Astrocyte of the spinal cord (primary cell): ENCODE data around the gene REV3L.

Experiments used
- DNase-seq: peaks from one replicate; pipeline ENCODE4 v3.0.0; 2011; ENCODE audit warnings: low read depth, low spot score
- H3K4me3 ChIP-seq: 2 replicates; pipeline ENCODE4 v1.5.1; 2011; ENCODE audit warnings: low read depth, mild to moderate bottlenecking, low read length, moderate library complexity
- in situ Hi-C: cut with HindIII; loops from 2 replicates; pipeline ENCODE4 v1.10.0; 2017; ENCODE audit warnings: low sequenced_read_pairs
- TF ChIP-seq, protein P1 (sequence below): IDR thresholded peaks from 2 replicates; pipeline ENCODE4 v1.5.1; 2012; ENCODE audit warnings: low read depth, mild to moderate bottlenecking, low read length, inconsistent platforms

Gene REV3L

DNA sequence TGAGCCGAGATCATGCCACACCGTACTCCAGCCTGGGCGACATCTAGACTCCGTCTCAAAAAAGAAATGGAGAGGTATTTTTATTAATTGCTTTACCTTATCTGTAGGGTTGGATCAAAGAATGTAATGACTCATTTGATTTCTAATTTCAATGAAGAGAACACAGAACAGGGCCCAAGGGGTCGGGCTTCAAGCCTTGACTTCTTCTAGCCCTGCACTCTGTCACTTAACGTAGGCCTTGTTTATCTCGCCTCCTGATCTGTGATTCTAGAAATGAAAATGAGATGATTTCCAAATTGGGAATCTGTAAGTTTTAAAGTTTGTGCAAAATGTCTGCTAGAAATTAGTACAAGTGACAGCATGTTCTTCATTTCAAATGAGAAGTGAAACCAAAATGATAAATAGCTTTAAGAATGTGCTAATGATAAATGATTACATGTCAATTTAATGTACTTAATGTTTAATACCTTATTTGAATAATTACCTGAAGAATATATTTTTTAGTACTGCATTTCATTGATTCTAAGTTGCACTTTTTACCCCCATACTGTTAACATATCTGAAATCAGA is 215.2 kb downstream of the REV3L start:
- TF ChIP-seq, protein P1, sequence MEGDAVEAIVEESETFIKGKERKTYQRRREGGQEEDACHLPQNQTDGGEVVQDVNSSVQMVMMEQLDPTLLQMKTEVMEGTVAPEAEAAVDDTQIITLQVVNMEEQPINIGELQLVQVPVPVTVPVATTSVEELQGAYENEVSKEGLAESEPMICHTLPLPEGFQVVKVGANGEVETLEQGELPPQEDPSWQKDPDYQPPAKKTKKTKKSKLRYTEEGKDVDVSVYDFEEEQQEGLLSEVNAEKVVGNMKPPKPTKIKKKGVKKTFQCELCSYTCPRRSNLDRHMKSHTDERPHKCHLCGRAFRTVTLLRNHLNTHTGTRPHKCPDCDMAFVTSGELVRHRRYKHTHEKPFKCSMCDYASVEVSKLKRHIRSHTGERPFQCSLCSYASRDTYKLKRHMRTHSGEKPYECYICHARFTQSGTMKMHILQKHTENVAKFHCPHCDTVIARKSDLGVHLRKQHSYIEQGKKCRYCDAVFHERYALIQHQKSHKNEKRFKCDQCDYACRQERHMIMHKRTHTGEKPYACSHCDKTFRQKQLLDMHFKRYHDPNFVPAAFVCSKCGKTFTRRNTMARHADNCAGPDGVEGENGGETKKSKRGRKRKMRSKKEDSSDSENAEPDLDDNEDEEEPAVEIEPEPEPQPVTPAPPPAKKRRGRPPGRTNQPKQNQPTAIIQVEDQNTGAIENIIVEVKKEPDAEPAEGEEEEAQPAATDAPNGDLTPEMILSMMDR: no peak
- DNase-seq: no peak
- H3K4me3 ChIP-seq: no peak overlapping the region
- in situ Hi-C loops: no loop called here

DNA sequence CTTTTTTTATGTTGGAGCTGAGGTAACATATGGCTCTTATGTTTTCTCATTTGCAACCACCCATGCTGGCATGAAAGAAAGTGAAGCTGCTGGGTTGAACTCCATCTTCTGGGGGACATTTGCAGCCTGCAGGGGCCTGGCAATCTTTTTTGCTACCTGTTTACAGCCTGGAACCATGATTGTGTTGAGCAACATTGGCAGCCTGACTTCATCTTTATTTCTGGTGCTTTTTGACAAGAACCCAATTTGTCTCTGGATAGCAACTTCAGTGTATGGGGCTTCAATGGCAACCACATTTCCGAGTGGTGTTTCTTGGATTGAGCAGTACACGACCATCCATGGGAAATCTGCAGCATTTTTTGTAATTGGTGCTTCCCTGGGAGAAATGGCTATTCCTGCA is 216.7 kb downstream of the REV3L start:
- TF ChIP-seq, protein P1: no peak
- DNase-seq: no peak
- no peak overlapping the region for H3K4me3 ChIP-seq
- in situ Hi-C loops: no loop called here

DNA sequence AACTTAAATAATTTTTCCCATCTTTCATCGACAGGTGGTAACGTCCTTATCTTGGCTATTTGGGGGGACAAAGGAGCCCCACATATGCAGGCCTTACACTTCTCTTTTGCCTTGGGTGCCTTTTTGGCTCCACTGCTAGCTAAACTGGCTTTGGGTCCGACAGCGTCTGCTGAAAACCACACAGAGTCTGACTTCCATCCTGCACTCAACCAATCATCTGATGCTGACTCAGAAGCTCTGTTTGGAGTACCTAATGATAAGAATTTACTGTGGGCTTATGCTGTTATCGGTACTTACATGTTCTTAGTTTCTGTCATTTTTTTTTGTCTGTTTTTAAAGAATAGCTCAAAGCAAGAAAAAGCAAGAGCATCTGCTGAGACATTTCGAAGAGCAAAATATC is 217.2 kb downstream of the REV3L start:
- in situ Hi-C loops: no loop called here
- TF ChIP-seq, protein P1: no peak
- DNase-seq: peak; percentile 17
- no peak overlapping the region for H3K4me3 ChIP-seq

DNA sequence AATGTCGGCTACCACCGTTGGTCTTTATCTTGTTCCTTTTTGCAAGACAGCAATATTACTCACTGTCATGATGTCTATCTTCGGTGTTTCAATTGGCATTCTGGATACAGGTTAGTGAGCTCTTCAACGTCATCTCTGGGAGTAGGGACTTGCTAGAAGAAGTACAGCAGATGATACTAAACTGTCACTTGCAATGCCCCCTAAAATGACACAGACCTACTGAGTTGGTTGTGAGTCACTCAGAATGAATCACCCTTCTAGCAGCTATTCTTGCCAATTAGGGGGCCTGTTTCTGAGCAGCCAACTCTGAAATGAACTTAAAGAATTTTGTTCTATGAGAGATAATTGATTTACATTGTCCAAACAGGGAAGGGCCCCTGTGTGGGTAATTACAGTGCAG is 219.2 kb downstream of the REV3L start:
- TF ChIP-seq, protein P1: no peak
- peak; percentile 71 for DNase-seq
- in situ Hi-C loops: no loop called here
- H3K4me3 ChIP-seq: no peak overlapping the region

DNA sequence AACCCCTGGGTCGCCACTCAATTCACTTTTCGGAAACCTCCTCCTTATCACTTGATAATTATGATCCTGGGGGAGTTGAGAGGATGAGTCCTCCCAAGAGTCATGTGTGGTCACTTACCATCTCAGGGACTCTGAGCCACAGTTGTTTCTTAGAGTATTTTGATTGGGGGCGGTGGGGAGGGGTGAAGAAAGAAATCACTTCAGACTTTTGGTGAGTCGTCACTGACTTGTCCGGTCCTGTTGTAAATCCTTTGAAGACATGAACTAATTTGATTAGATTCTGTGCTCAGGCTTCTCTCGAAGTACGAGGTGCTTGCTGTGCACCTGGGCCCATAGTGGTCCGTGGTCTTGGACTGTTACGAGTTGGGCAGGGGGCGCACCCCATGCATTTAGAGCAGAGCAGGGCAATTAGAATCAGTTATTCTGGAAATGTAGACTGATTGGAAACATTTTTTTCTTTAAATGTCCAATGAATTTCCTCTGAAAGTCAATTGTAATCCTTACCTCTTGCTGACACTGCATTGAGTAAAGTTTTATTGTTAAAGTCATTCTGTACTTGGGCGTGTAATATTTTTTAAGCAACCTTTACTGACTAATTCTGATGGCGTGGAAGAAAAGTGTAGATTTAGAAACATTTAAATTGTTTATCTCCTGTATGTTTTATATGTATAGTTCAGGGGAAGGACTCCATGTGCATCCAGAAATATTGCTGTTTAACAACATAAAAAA is 222.3 kb downstream of the REV3L start:
- in situ Hi-C loops: no loop called here
- H3K4me3 ChIP-seq: no peak overlapping the region
- no peak for DNase-seq
- TF ChIP-seq, protein P1: no peak

DNA sequence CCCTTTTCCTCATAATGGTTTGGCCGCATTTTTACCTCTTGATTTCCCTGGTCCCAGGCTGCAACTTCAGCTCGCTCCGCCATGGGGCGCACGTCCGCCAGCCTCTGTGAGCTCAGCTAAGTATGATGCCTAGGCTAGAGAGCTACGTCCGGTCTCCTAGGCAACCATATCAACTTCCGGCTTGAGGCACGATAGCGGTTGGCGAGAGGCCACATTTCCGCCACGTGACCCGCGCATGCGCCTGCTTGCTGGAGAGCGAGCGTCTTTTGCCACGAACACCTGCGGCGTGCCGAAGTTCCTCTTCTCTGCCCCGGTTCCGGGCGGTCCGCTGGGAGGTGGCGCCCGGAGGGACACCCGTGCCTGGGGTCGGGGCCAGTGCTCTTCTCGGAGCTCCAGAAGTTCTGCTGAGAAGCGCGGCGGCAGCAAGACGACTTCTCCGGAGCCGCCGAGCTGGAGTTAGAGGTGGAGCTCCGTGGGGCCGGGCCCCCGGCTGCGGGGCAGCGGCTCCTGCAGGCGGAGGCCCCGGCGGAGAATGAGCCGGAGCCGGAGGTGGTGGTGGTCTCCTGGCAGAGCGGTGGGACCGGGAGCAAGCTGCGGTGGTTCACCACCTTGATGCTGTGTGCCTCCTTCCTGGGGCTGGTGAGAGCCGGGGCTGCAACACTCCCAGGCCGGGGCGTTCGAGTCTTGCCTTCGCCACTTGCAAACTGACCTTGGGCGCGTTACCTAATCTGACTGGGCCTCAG is 223.8 kb downstream of the REV3L start:
- in situ Hi-C loops: no loop called here
- TF ChIP-seq, protein P1: peak; percentile 98
- DNase-seq: peak; percentile 99
- peak overlapping the region; percentile 83 for H3K4me3 ChIP-seq
